IPS-NIHi7 (cell line): ENCODE measurements around the gene CD2AP.
"Not testable (repeated sequence)": the region's sequence is repeated elsewhere in the genome, so short reads cannot be mapped to it uniquely, and the experiment has no call there.

Experiments
- DNase-seq: peaks from one replicate; pipeline ENCODE4 v3.0.0; 2012; ENCODE audit warnings: mixed read lengths; ENCODE audit errors: extremely low spot score

Gene CD2AP

DNA sequence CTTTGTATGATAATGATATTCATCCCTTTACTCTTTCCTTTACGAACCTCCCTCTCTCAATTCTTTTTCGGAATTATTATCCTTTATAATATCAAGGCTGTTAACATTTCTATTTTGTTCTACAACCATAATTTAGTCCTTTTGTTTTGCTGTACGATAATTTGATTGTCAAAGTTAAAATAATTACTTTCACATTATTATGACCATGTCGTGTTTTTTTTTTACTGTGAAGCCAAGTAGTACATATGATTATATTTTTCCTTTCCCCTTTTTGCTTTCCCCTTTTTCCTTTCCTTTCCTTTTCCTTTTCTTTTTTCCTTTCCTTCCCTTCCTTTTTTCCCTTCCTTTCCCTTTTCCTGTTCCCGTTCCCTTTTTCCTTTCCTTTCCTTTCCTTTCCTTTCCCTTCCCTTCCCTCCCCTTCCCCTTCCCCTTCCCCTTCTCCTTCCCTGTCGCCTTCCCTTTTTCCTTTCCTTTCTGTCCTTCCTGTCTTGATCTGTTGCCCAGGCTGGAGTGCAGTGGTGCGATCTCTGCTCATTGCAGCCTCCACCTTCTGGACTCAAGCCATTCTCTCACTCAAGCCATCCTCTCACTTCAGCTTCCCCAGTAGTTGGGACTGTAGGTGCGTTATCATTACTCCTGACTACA is 19.5 kb downstream of the CD2AP start:
- DNase-seq = no peak

- DNase-seq = no peak
Measured at GRCh38 chr6:47502920-47503319, 25.3 kb downstream of the CD2AP start.

DNA sequence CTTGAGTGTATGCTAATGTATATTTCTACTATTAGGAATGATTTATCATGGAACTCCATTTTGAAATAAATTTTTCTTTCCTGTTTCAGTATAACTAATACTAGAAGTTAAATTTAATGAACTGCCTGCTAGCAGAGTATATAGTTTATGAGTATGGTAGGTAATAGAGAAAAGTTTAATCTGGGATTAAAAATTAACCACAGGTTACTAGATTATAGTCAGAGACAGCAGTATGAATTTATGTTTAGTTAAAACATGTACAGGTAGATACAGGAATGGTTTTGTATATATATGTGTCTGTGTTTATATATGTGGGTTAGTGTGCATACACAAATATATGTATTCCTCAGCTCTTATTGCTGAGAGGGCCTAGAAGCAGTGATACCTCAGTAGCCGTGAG is 32.3 kb downstream of the CD2AP start:
- DNase-seq = no peak

- DNase-seq = no peak
Measured at GRCh38 chr6:47512872-47513271, 35.3 kb downstream of the CD2AP start.

DNA sequence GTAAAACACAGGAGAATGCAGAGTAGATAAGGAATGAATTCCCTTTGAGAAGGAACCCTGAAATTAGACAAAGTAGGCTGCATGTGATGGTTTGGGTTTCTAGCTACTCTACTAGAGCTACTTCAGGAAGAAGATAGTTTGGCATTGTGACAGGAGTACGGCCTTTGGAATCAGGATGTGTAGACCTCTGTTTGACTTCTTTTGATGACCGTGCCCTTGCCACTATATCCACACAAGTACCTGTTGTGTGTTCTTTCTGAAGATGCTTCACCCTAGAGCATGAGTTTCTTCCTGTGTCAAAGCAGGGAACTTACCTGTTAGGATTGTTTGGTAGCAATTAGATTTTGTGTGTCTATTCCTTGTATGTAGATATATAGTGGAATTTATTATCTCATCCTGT is 41.7 kb downstream of the CD2AP start:
- no peak for DNase-seq

- DNase-seq = peak; percentile 10
Measured at GRCh38 chr6:47520282-47520681, 42.7 kb downstream of the CD2AP start.

- DNase-seq = no peak
Measured at GRCh38 chr6:47521961-47522360, 44.4 kb downstream of the CD2AP start.

GRCh38 chr6:47524136-47524845 is 46.7 kb downstream of the CD2AP start:
- DNase-seq = peak; percentile 10

DNA sequence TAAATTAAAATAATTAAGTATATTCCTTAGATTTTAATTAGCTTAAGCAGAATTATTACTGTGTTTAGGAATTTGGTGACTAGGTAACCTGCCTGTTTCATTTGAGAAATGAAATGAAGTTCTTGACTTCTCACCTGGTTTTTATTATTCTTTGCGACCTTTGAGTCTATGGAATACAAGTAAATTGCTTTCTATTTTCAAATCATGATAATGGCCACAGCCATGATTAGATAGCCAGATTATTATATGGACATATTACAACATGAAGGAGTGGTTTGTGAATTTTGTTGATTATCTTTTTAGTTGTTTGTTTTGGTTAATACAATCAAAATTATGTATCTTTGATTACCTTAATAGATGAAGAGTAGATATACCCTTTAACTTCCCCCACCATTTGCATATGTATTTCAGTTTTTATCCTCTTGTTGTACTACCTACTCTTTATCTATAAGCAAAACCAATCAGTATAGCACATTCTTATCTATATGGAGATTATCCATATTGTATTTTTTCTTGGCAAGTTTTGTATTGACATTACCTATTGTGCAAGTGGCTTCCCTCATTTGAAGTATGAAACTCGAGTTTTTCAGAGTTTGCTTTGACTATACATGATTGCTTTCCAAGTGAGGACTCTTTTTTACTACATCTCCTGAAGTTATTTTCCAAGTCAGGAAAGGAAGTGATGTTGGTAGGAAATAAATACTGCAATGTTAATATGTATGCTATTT is 47.9 kb downstream of the CD2AP start:
- no peak for DNase-seq

DNA sequence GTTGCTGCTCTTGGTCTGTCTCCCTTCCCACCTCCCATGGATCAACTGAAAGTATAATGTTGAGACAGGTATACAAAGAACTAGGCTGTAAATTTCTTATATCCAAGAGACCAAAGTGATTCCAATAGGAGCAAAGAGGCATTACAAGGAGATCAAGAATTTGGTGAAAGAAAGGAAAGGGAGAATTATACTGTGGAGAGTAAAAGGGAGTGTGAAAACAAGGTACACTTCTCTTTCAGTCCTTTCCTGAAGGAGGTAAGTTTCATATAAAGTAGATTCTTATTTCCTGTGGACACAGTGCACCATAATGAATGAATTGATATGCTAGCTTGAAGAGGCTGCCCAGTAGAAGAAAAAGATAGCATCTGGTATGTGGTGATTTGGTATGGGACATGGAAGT is 49.7 kb downstream of the CD2AP start:
- DNase-seq = no peak

DNA sequence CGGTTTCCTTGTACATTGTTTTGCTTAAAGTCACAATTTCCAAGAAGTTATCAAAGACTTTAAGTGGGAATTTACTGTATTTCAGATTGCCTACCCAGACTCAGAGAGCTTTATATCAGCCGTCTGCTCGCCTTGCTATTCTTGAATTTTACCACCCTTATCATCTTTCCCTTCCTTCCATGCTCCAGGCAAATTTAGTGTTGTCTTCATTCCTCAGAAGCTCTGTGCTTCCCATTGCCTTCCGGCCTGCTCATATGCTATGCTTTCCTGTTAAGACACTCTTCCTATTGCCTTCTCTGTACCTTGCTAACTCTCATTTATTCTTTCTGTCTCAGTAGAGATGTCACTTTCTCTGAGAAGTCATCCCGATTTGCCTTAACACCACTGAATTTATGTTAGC is 52.1 kb downstream of the CD2AP start:
- DNase-seq = no peak

DNA sequence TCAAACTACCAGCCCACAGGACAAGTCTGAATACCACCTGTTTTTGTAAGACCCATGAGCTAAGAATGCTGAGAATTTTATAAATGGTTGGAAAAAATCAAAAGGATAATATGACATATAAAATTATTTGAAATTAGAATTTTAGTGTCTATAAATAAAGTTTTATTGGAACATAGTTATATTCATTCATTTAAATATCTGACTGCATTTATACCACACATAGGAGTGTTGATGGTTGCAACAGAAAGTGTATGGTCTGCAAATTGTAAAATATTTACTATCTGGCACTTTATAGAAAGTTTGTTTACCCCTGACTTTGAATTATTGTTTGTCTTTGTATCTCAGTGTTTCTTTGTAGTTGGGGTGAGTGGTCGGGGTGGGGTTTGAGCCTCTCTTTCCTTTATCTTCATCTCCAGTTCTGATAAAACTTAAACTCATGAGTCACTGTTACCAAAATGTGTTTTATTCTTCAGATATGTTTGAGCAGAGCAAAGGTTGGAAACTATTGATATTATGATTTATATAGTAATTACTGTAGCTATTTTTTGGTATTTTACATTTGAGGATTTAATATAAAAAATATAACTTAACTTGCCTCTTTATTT is 55.5 kb downstream of the CD2AP start:
- no peak for DNase-seq

GRCh38 chr6:47534063-47534462 is 56.5 kb downstream of the CD2AP start:
- DNase-seq = no peak

DNA sequence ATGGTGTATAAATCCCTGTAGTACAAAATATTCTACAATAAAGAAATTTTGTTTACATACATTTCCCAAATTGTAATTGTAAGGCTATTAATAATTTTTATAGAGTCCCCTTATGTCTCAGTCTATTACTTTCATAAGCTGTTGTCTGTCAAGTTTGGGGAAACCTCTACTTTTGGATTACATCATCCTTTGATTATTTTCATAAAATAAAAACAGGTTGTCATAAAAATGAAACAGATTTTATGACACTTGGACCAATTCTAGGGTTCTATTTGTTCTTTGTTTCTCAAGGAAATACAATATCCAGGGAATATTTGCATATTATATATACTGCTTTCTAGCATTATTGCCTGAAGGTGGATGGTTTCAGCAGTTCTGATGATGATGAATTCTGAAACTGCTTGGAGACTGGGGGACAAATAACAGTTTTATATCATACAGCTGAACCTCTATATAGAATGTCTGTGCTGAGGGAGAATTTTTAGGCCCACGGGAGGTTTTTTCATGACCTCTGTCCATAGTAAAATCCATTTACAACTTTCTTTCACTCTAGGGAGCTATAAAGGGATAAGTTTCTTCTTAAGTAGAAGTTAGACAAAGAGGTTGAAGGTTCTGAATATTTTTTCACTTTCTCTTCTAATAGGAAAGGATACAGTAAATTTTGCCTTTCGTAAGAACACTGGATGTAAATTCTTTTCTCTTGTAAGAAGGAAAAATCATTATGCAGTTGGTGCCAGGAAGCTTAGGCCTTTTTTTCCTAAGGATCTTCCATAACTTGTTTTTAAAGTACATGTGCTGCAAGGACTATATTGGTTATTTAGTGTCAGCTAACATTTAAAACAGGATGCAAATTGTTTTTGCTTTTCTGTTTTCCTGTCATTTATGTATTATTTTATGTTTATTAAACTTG is 58.0 kb downstream of the CD2AP start:
- no peak for DNase-seq

- no peak for DNase-seq
Measured at GRCh38 chr6:47536816-47537401, 59.3 kb downstream of the CD2AP start.

DNA sequence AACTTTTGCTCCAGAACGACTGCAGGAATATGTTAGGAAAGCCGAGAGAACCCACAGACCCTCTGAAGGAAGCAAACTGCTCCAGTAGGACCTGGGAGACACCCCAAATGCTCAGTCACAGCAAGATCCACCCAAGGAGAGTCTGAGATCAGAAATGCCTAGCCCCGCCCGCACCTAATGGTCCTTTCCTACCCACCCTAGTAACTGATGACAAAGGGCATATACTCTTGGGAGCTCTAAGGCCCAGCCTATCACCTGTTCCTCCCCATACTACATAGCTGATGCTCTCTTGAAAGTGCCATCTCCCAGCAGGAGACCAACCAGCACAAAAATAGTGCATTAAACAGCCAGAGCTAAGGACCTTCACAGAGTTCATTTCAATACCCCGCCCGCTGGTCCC is 67.6 kb downstream of the CD2AP start:
- DNase-seq = no peak

GRCh38 chr6:47551670-47552069 is 74.1 kb downstream of the CD2AP start:
- DNase-seq = no peak

- DNase-seq = no peak
Measured at GRCh38 chr6:47552319-47552718, 74.7 kb downstream of the CD2AP start.

- DNase-seq = not testable (repeated sequence)
Measured at GRCh38 chr6:47553243-47553642, 75.7 kb downstream of the CD2AP start.

GRCh38 chr6:47556459-47556858 is 78.9 kb downstream of the CD2AP start:
- DNase-seq = not testable (repeated sequence)

DNA sequence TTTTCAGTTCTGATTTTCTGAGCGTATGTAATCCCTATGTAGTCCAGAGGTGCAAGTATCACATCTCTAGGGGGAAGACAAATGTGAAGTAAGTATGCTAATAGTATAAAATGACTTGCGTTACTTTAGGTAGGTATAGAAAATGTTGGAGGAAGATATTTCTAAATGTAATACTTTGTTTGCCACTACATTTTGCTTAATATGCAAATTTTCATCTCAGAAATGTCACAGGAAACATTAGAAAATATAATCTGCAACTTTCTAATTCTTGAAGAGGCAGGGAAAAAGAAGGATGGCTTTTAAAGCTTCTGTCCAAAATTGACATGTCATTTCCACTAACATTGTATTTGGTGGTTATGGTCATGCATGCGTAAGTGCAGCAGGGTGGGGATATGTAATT is 85.6 kb downstream of the CD2AP start:
- DNase-seq = no peak
